Right lobe of liver (tissue), 4 donors: ENCODE data around the gene EIF4E3.

Source experiments
- POLR2A ChIP-seq: fragments of 450-650 bp; IDR thresholded peaks from one replicate; pipeline ENCODE4 v1.6.1; 2017; ENCODE audit warnings: antibody characterized with exemption, mild to moderate bottlenecking
- TF ChIP-seq, protein P1 (sequence below), 4 donors: fragments of 200-600 bp in 3 of 4; fragments of 450-650 bp in 1 of 4; IDR thresholded peaks; one replicate each; pipeline versions ENCODE4 v1.5.1 to v1.8.0; 2016 to 2022; ENCODE audit warnings: antibody characterized with exemption in 4 of 4, mild to moderate bottlenecking in 2 of 4
- donor health status: DM: no; HTN: no; CAD: no.
- donor health status: DM: no; HTN: no; CAD: no.
- donor health status: DM: no; HTN: yes; CAD: no.

DNA sequence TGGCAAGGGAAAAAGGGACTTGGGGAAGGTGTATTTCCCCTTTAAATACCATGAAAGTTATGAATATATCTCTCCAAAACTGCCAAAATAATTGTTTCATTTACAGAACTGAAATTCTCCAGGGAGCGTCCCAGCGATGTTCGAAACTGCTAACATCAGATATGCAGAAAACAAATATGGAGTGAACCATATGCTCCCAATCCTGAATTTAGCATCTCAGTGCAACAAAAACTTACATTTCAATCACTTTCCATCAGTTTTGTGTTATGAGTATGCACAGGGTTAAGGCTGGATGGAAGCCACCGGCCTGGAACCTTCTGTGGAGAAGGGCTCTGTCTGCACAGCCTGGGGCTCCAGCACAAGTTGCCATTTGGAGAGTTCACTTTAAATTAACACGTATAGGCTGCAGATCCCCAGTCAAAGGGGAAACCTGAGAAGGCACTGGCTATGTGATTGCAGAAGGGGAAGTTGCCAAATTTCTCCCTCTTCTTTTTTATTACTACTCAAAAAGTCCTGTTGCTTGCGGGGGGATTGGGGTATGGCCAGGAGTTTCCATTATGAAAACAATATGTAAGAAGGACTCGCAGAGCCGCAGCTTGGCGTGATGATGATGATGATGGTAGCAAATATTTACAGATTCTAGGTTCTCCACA lies 84.7 kb downstream of the EIF4E3 start:
- TF ChIP-seq, protein P1, sequence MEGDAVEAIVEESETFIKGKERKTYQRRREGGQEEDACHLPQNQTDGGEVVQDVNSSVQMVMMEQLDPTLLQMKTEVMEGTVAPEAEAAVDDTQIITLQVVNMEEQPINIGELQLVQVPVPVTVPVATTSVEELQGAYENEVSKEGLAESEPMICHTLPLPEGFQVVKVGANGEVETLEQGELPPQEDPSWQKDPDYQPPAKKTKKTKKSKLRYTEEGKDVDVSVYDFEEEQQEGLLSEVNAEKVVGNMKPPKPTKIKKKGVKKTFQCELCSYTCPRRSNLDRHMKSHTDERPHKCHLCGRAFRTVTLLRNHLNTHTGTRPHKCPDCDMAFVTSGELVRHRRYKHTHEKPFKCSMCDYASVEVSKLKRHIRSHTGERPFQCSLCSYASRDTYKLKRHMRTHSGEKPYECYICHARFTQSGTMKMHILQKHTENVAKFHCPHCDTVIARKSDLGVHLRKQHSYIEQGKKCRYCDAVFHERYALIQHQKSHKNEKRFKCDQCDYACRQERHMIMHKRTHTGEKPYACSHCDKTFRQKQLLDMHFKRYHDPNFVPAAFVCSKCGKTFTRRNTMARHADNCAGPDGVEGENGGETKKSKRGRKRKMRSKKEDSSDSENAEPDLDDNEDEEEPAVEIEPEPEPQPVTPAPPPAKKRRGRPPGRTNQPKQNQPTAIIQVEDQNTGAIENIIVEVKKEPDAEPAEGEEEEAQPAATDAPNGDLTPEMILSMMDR (IDR thresholded peaks at IDR 0.05) = no peak
- no peak for TF ChIP-seq POLR2A
